Endothelial cell of umbilical vein (primary cell): ENCODE results near the gene OR2L3. TPM values are rescaled to one million over a fixed set of nuclear protein-coding genes. Genes with fewer than 3 reads are reported as not detected.

ENCODE experiments used
- BruUV-seq: library from RNA; stranded (reverse); fragments of 400-500 nt; replicated peaks from 2 replicates; lab custom pipeline; 2021; lab: Mats Ljungman, UMichigan
- CTCF ChIA-PET: fragments of 300-600, 350-600 bp; sonication (Branson Sonifier 250); formaldehyde crosslinking; loops from one replicate; lab custom pipeline; 2021; ENCODE audit warnings: antibody characterized with exemption, inconsistent platforms; lab: Charles Lee
- POLR2A ChIA-PET: fragments of 300-600, 350-600 bp; sonication (Branson Sonifier 250); formaldehyde crosslinking; loops from one replicate; lab custom pipeline; 2021; ENCODE audit warnings: antibody characterized with exemption, inconsistent platforms; lab: Charles Lee
- DNase-seq: peaks from one replicate; pipeline ENCODE4 v3.0.0-alpha.2; 2011; ENCODE audit warnings: low read depth, low spot score
- FAIRE-seq: peaks from 2 replicates; lab custom pipeline; 2011; peaks lifted over from hg19 to GRCh38; lab: Jason Lieb, UNC
- H2AFZ ChIP-seq: 2 replicates; pipeline ENCODE4 v1.6.0; 2012; ENCODE audit warnings: low read depth, low read length, control low read depth, inconsistent platforms
- H3K27ac ChIP-seq: 2 replicates; pipeline ENCODE4 v1.5.1; 2011; ENCODE audit warnings: low read depth, mild to moderate bottlenecking, control low read depth, low read length, moderate library complexity; ENCODE audit not compliant: insufficient read depth
- H3K27me3 ChIP-seq, 2 experiments: 2 replicates each; pipeline versions ENCODE4 v1.6.0 to v1.6.1; 2011; ENCODE audit warnings: low read length in 2 of 2, mixed read lengths in 1 of 2; ENCODE audit not compliant: control insufficient read depth in 2 of 2, insufficient read depth in 2 of 2
- H3K36me3 ChIP-seq, 2 experiments: 2 replicates in 1 of 2; 3 replicates in 1 of 2; pipeline ENCODE4 v1.5.1; 2011; ENCODE audit warnings: low read length in 2 of 2, mild to moderate bottlenecking in 1 of 2, moderate library complexity in 1 of 2; ENCODE audit not compliant: control insufficient read depth in 2 of 2, insufficient read depth in 2 of 2; ENCODE audit errors: extremely low read depth in 1 of 2
- H3K4me1 ChIP-seq: 3 replicates; pipeline ENCODE4 v1.5.1; 2011; ENCODE audit warnings: mild to moderate bottlenecking, low read length; ENCODE audit not compliant: control insufficient read depth, insufficient read depth; ENCODE audit errors: extremely low read depth
- H3K4me2 ChIP-seq: 2 replicates; pipeline ENCODE4 v1.6.1; 2011; ENCODE audit warnings: low read length, control low read depth, mixed read lengths; ENCODE audit not compliant: insufficient read depth
- H3K4me3 ChIP-seq, 3 experiments: fragments of 200-600 bp in 1 of 3; sonication (generic), shearing (Covaris generic) in 1 of 3; replicated peaks in 1 of 3; 2 replicates each; pipeline ENCODE4 v1.5.1; 2011 to 2016; ENCODE audit warnings: control low read depth in 3 of 3, low read length in 3 of 3, mild to moderate bottlenecking in 2 of 3, inconsistent platforms in 1 of 3, low read depth in 1 of 3, moderate library complexity in 1 of 3; ENCODE audit not compliant: insufficient read depth in 1 of 3
- H3K79me2 ChIP-seq: 2 replicates; pipeline ENCODE4 v1.6.0; 2012; ENCODE audit warnings: low read length, inconsistent platforms; ENCODE audit not compliant: control insufficient read depth, insufficient read depth
- H3K9ac ChIP-seq: replicated peaks from 2 replicates; pipeline ENCODE3; 2011; ENCODE audit warnings: low read length, control low read depth; ENCODE audit not compliant: insufficient read depth; ENCODE audit errors: extremely low read depth
- H3K9me1 ChIP-seq: replicated peaks from 3 replicates; pipeline ENCODE4 v1.6.0; 2011; ENCODE audit warnings: mild to moderate bottlenecking, low read length; ENCODE audit not compliant: control insufficient read depth, insufficient read depth; ENCODE audit errors: extremely low read depth
- H3K9me3 ChIP-seq: replicated peaks from 2 replicates; pipeline ENCODE4 v1.5.1; 2012; ENCODE audit warnings: low read length, inconsistent platforms; ENCODE audit not compliant: control insufficient read depth, insufficient read depth
- H4K20me1 ChIP-seq: replicated peaks from 2 replicates; pipeline ENCODE3; 2011; ENCODE audit warnings: mild to moderate bottlenecking, low read length; ENCODE audit not compliant: control insufficient read depth, insufficient read depth; ENCODE audit errors: extremely low read depth
- EZH2 ChIP-seq: IDR thresholded peaks from 2 replicates; pipeline ENCODE4 v1.6.1; 2012; ENCODE audit warnings: borderline replicate concordance, low read depth, mild to moderate bottlenecking, moderate library complexity, low read length, inconsistent platforms; ENCODE audit not compliant: severe bottlenecking
- FOS ChIP-seq: IDR thresholded peaks from 2 replicates; pipeline ENCODE4 v1.6.1; 2011; ENCODE audit warnings: mild to moderate bottlenecking, low read length, moderate library complexity, borderline replicate concordance; ENCODE audit not compliant: insufficient read depth
- GATA2 ChIP-seq: IDR thresholded peaks from 2 replicates; pipeline ENCODE4 v1.7.0; 2011; ENCODE audit warnings: low read depth, mild to moderate bottlenecking, moderate library complexity, mixed read lengths, low read length; ENCODE audit not compliant: insufficient read length, insufficient read depth
- JUN ChIP-seq: IDR thresholded peaks from 2 replicates; pipeline ENCODE4 v1.6.1; 2011; ENCODE audit warnings: borderline replicate concordance, low read depth; ENCODE audit not compliant: insufficient read length, insufficient read depth
- MYC ChIP-seq: IDR thresholded peaks from one replicate; pipeline ENCODE4 v1.6.1; 2011; ENCODE audit warnings: mild to moderate bottlenecking, low read depth, low read length
- POLR2A ChIP-seq: IDR thresholded peaks from 2 replicates; pipeline ENCODE4 v1.6.1; 2012; ENCODE audit warnings: low read depth, mild to moderate bottlenecking, control low read depth, low read length
- POLR2AphosphoS5 ChIP-seq: IDR thresholded peaks from 2 replicates; pipeline ENCODE4 v1.6.1; 2012; ENCODE audit warnings: low read depth, mild to moderate bottlenecking, control low read depth, low read length, moderate library complexity; ENCODE audit not compliant: insufficient read depth
- dilution Hi-C: fragments of 300-500 bp; cut with MboI; formaldehyde crosslinking; loops from one replicate; pipeline ENCODE4 v1.15.0; 2019; ENCODE audit warnings: low sequenced_read_pairs; ENCODE audit not compliant: extremely low pct_ligation_motif_present
- intact Hi-C: fragments of 100-400 bp; cut with micrococcal nuclease; formaldehyde crosslinking; loops from one replicate; pipeline ENCODE4 v1.10.0; 2022
- polyA plus RNA-seq, 4 experiments: library from polyadenylated mRNA; depleted of rRNA in 3 of 4; stranded (reverse) in 3 of 4; unstranded in 1 of 4; fragments of >200 nt; gene quantifications; 2 replicates each; pipeline versions ENCODE4 v1.2.1 to v1.2.3, GENCODE V29; 2011 to 2012; ENCODE audit warnings: missing spikeins in 1 of 4
- total RNA-seq: library from RNA; stranded (reverse); gene quantifications from 2 replicates; pipeline ENCODE4 v1.2.3, GENCODE V29; 2021
- TF ChIP-seq, protein P1 (sequence below), 2 donors: IDR thresholded peaks; 1 replicate in 1 of 2; 2 replicates in 1 of 2; pipeline ENCODE4 v1.5.1; 2011; ENCODE audit warnings: low read length in 2 of 2, mild to moderate bottlenecking in 2 of 2, moderate library complexity in 2 of 2, control low read depth in 1 of 2, inconsistent platforms in 1 of 2, low read depth in 1 of 2; ENCODE audit not compliant: insufficient read depth in 1 of 2; ENCODE audit errors: extremely low read depth in 1 of 2
- TF ChIP-seq, protein P2 (sequence below): IDR thresholded peaks from 2 replicates; pipeline ENCODE4 v1.6.1; 2011; ENCODE audit not compliant: insufficient read depth, insufficient read length

OR2L3 gene
- total and polyA plus RNA-seq, 2 donors (not counting 3 experiments of a cell fraction or from before 2014, with no cell fraction given) = not detected

DNA sequence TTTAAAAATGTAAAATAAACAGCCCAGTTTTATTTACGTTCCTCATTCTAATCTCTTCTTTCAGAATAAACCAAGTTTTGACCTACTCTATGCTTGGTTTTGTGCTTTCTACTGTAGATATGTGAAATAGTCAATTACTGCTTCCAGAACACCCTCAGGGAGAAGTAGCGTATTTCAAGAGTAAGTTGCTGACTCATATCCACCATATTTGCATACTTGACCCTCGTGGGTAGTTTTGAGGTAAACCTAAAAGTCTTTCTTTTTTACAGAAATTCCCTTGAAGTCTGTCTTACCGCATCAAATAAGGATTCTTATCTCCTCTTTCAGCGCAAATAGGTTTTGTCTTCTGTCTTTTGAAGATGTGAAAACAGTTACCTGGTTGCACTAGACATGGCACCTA is 1.4 kb upstream of the OR2L3 start:
- dilution Hi-C loops = no loop called here
- no TSS peak for BruUV-seq
- POLR2A ChIA-PET = no interaction called here

More for the DNA sequence above, 1.4 kb upstream of the OR2L3 start:
- no peaks in the 10 kb centered on the region for H3K36me3 ChIP-seq
- H3K4me3 ChIP-seq = no peak overlapping the region
- FAIRE-seq (no peak), DNase-seq (no peak)
- no peaks in the 10 kb centered on the region for H3K9me1 ChIP-seq
- H3K4me2 ChIP-seq = no peak overlapping the region
- no peaks in the 10 kb centered on the region for H3K79me2 ChIP-seq
- intact Hi-C loops = no loop called here
- H3K9ac ChIP-seq = no peak overlapping the region
- TF ChIP-seq POLR2AphosphoS5 (no peak), EZH2 (no peak), JUN (no peak), POLR2A (no peak), FOS (no peak), MYC (no peak), GATA2 (no peak)
- TF ChIP-seq, protein P1, sequence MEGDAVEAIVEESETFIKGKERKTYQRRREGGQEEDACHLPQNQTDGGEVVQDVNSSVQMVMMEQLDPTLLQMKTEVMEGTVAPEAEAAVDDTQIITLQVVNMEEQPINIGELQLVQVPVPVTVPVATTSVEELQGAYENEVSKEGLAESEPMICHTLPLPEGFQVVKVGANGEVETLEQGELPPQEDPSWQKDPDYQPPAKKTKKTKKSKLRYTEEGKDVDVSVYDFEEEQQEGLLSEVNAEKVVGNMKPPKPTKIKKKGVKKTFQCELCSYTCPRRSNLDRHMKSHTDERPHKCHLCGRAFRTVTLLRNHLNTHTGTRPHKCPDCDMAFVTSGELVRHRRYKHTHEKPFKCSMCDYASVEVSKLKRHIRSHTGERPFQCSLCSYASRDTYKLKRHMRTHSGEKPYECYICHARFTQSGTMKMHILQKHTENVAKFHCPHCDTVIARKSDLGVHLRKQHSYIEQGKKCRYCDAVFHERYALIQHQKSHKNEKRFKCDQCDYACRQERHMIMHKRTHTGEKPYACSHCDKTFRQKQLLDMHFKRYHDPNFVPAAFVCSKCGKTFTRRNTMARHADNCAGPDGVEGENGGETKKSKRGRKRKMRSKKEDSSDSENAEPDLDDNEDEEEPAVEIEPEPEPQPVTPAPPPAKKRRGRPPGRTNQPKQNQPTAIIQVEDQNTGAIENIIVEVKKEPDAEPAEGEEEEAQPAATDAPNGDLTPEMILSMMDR (IDR thresholded peaks at IDR 0.05; ENCODE audit: extremely low read depth in 1 of 2, insufficient read depth in 1 of 2, low read depth in 1 of 2, low read length in 2 of 2) = no peak
- TF ChIP-seq, protein P2, sequence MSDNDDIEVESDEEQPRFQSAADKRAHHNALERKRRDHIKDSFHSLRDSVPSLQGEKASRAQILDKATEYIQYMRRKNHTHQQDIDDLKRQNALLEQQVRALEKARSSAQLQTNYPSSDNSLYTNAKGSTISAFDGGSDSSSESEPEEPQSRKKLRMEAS = no peak
- CTCF ChIA-PET = no interaction called here
- H3K27ac ChIP-seq = no peak overlapping the region
- H3K27me3 ChIP-seq = no peaks in the 10 kb centered on the region
- H2AFZ ChIP-seq = no peak overlapping the region
- peaks cover 5% of the 10 kb centered on the region for H3K9me3 ChIP-seq
- no peaks in the 10 kb centered on the region for H3K4me1 ChIP-seq
- H4K20me1 ChIP-seq = no peaks in the 10 kb centered on the region
